Left forelimb (tissue), 1 donor: ENCODE data around the gene OR5I1.
"Not testable (repeated sequence)": the region's sequence is repeated elsewhere in the genome, so short reads cannot be mapped to it uniquely, and the experiment has no call there.

Experiments
- DNase-seq: peaks from one replicate; pipeline ENCODE4 v3.0.0-alpha.2; 2018; ENCODE audit warnings: low spot score

The OR5I1 gene

DNA sequence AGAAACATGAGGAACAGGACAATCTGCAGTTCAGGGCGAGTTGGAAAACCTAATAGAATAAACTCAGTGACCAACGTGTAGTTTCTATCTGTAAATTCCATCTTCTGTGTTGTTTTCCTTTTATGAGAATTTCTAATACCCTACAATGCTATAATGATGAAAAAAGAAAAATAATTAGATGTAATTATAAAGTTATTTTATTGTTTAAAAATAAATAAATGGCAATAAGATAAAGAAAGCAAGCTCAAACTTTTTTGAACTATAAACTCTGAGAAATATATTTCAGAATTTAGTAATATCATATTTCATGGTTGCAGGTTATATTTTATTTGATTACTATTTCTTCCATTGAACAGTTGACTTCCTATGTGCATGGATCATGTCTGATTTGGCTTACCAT is at the start of gene OR5I1:
OR5I1 (minus strand) TSS at position 101 of the 400 bp plus-strand sequence; CDS start at position 101, 0 bp downstream.
- DNase-seq = no peak

DNA sequence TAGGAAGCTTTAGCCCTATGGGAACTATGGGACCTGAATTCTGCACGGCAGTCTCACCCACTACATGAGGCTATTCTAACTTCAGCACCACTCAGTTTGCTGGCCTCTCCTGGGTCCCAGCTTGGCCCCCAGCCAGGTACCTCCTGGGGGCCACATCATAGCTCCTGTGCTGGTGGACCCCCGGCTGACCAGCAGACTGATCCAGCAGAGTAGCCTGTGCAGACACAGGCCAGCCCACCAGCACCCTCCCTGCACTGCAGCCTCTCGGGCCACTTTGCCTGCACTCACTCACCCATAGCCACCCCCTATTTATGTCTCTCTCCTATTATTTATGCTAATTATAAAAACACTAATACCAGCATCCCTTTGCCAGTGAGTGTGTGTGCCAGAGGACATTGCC is 34.7 kb upstream of the OR5I1 start:
- DNase-seq = no peak

- no peak for DNase-seq
These were observed 33.6 kb upstream of the OR5I1 start, which contains the start of gene OR10AG1 for GRCh38 chr11:55969845-55970244. TSS of gene OR10AG1 (minus strand) at chr11:55969945. CDS start at chr11:55969907, 38 bp downstream.

DNA sequence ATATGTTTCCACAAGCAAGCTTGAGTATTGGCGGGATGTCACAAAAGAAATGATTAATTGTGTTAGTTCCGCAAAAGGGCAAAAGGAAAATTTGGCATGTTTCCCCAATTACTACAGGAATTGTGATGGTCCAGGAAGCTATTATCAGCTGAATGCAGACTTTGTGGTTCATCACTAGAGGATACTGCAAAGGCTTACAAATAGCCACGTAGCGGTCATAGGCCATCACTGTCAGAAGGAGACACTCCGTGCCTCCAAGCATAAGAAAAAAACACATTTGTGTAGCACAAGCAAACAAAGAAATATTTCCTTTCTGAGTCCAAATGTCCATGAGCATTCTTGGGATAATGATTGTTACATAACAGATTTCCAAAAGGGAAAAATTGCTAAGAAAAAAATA is 31.7 kb upstream of the OR5I1 start:
- DNase-seq = no peak

DNA sequence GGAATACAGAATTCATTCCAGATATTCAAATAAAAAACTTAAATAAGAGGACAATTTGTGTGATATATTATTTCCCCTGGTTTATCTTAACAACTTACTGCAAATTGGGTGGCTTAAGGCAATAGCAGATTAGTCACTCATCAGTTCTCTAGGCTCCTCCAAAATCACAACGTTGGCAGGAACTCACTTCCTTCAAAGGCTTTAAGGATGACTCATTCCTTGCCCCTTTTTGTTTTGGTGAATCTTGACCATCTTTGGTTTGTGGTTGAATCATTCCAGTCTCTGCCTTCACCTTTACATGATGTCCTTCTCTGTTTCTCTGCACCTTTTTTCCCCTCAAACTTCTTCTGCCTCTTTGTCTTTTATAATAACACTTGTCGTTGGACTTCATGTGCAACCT is 30.2 kb upstream of the OR5I1 start:
- no peak for DNase-seq

- no peak for DNase-seq
These were observed 20.3 kb upstream of the OR5I1 start for GRCh38 chr11:55956521-55956920.

DNA sequence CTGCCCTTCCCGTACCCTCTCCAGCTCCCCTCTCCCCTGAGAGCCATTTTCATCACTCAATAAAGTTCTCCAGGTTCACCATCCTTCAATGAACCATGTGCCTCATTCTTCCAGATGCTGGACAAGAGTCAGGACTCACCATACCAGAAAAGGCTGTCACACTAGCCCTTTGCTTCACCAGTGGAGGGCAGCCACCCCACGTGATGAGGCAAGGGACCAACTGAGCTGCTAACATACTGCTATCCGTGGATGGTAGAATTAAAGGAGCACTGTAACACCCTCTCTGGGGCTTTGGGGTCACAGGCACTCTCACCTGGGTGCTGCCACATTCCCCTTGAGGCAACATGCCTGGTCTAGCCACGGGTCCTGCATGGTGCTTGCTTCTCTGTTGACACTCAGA is 13.1 kb upstream of the OR5I1 start:
- DNase-seq = no peak

GRCh38 chr11:55942785-55943392 is 6.7 kb upstream of the OR5I1 start:
- DNase-seq = no peak

DNA sequence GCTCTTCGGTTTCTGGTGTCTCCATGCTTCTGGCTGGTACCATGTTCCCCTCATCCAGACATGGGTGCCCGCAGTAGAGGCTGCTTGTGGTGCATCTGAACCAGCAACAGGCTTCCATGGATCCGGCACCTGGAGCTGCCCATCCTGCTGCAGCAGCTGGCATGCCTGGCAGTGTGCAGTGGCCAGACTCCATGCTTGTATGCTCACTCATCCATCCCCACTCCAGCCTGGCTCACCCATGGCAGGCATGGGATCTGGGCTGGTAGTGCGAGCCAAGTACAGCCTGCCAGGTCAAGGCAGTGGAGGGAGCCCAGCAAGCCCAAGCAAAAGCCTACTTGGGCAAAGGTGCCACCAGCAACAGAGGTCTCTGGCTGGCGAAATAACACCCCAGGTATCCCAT is 15.7 kb downstream of the OR5I1 start:
- no peak for DNase-seq

GRCh38 chr11:55914482-55914881 is 21.7 kb downstream of the OR5I1 start, which contains the start of gene OR5W2:
TSS of gene OR5W2 (minus strand) at chr11:55914582. CDS start at chr11:55914582, 0 bp downstream.
- no peak for DNase-seq

GRCh38 chr11:55902308-55902707 is 33.9 kb downstream of the OR5I1 start:
- DNase-seq = no peak

DNA sequence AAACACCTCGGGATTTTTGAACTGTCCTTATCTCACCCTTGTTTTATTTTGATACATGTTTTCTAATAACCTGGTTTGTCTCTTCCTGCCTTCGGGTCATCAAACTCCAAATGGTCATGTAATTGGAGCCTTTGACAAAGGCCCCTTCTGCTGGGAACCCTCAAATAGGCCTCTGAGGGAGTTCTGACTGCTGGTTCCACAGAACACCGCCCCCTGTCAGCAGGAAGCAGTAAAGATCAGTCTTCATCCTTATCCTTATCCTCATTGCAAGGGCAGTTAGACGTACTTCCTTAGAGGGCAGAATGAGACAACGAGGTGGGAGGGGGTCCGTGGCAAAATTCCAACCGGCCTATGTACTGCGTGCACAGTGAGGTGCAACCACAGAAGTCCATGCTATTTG is 41.0 kb downstream of the OR5I1 start:
- DNase-seq = no peak

- DNase-seq = not testable (repeated sequence)
These were observed 50.7 kb downstream of the OR5I1 start for GRCh38 chr11:55885481-55885880.
